IMR-90 (cell line): Measurements from ENCODE around the gene AP3D1. TPM values are rescaled to one million over a fixed set of nuclear protein-coding genes. Genes with fewer than 3 reads are reported as not detected.

Experiments used
- ATAC-seq: fragments of 200-7000 bp; cut with Tn5 transposase; 2 replicates; pipeline ENCODE4 v1.9.1; 2020; ENCODE audit warnings: low read depth, mild to moderate bottlenecking, moderate library complexity
- BruUV-seq: library from RNA; stranded (reverse); fragments of 400-500 nt; replicated peaks from 2 replicates; lab custom pipeline; 2021; lab: Mats Ljungman, UMichigan
- CTCF ChIA-PET: fragments of 300-600 bp; formaldehyde crosslinking; extraction: SDS; loops from one replicate; lab custom pipeline; 2021; ENCODE audit warnings: antibody characterized with exemption; lab: Yijun Ruan, JAX
- POLR2A ChIA-PET: fragments of 300-600 bp; sonication (Branson Sonifier 250); formaldehyde crosslinking; loops from one replicate; lab custom pipeline; 2022; ENCODE audit warnings: antibody characterized with exemption; ENCODE audit not compliant: unreplicated experiment; lab: Charles Lee
- DNase-seq: peaks from one replicate; pipeline ENCODE4 v3.0.0; 2013
- H2AFZ ChIP-seq: replicated peaks from 2 replicates; pipeline ENCODE3; 2013; ENCODE audit warnings: low read length, mild to moderate bottlenecking; ENCODE audit not compliant: poor library complexity
- H2AK5ac ChIP-seq: 2 replicates; pipeline ENCODE4 v1.6.1; 2013; ENCODE audit warnings: low read depth, low read length, inconsistent platforms
- H2AK9ac ChIP-seq: replicated peaks from 2 replicates; pipeline ENCODE3; 2013; ENCODE audit warnings: mild to moderate bottlenecking, low read depth, low read length, moderate library complexity; ENCODE audit not compliant: poor library complexity
- H2BK120ac ChIP-seq: 2 replicates; pipeline ENCODE4 v1.6.1; 2013; ENCODE audit warnings: low read depth, low read length, inconsistent platforms
- H2BK15ac ChIP-seq: 3 replicates; pipeline ENCODE4 v1.6.1; 2013; ENCODE audit warnings: low read depth, low read length, inconsistent platforms
- H2BK20ac ChIP-seq: 2 replicates; pipeline ENCODE4 v1.6.1; 2013; ENCODE audit warnings: low read depth, mild to moderate bottlenecking, inconsistent platforms, low read length, moderate library complexity
- H2BK5ac ChIP-seq: 2 replicates; pipeline ENCODE4 v1.6.1; 2013; ENCODE audit warnings: mild to moderate bottlenecking, low read depth, low read length, inconsistent platforms; ENCODE audit not compliant: poor library complexity, severe bottlenecking
- H3K14ac ChIP-seq: replicated peaks from 2 replicates; pipeline ENCODE4 v1.6.1; 2013; ENCODE audit warnings: low read depth, low read length, inconsistent platforms
- H3K18ac ChIP-seq: 2 replicates; pipeline ENCODE4 v1.6.1; 2013; ENCODE audit warnings: low read depth, low read length, control low read depth
- H3K23ac ChIP-seq: 2 replicates; pipeline ENCODE4 v1.6.1; 2013; ENCODE audit warnings: low read depth, low read length, inconsistent platforms
- H3K27ac ChIP-seq: 2 replicates; pipeline ENCODE4 v1.5.1; 2013; ENCODE audit warnings: mild to moderate bottlenecking, control low read depth, low read length; ENCODE audit not compliant: insufficient read depth
- H3K27me3 ChIP-seq: 2 replicates; pipeline ENCODE4 v1.6.1; 2013; ENCODE audit warnings: low read length; ENCODE audit not compliant: control insufficient read depth, insufficient read depth
- H3K36me3 ChIP-seq: 2 replicates; pipeline ENCODE4 v1.6.1; 2013; ENCODE audit warnings: low read length, mixed read lengths; ENCODE audit not compliant: control insufficient read depth, insufficient read depth
- H3K4ac ChIP-seq: 2 replicates; pipeline ENCODE4 v1.6.1; 2013; ENCODE audit warnings: low read depth, low read length, inconsistent platforms
- H3K4me1 ChIP-seq: 2 replicates; pipeline ENCODE4 v1.6.1; 2013; ENCODE audit warnings: low read length, mixed read lengths; ENCODE audit not compliant: control insufficient read depth, insufficient read depth
- H3K4me2 ChIP-seq: 2 replicates; pipeline ENCODE4 v1.6.1; 2013; ENCODE audit warnings: low read depth, mild to moderate bottlenecking, control low read depth, low read length, moderate library complexity
- H3K4me3 ChIP-seq: 2 replicates; pipeline ENCODE4 v1.5.1; 2013; ENCODE audit warnings: low read depth, mild to moderate bottlenecking, control low read depth, low read length, moderate library complexity; ENCODE audit not compliant: insufficient read depth
- H3K56ac ChIP-seq: 2 replicates; pipeline ENCODE4 v1.6.1; 2013; ENCODE audit warnings: low read length, inconsistent platforms; ENCODE audit not compliant: insufficient read depth; ENCODE audit errors: extremely low read depth
- H3K79me1 ChIP-seq, 2 experiments: 2 replicates each; pipeline ENCODE4 v1.6.1; 2013; ENCODE audit warnings: low read length in 2 of 2, inconsistent platforms in 1 of 2, low read depth in 1 of 2
- H3K9ac ChIP-seq: 2 replicates; pipeline ENCODE4 v1.6.1; 2013; ENCODE audit warnings: low read depth, low read length, control low read depth
- H3K9me1 ChIP-seq: 2 replicates; pipeline ENCODE4 v1.6.1; 2013; ENCODE audit warnings: low read length, inconsistent platforms; ENCODE audit not compliant: insufficient read depth
- H3K9me3 ChIP-seq: 2 replicates; pipeline ENCODE4 v1.6.1; 2013; ENCODE audit warnings: low read length; ENCODE audit not compliant: control insufficient read depth, insufficient read depth
- H4K20me1 ChIP-seq: 2 replicates; pipeline ENCODE4 v1.6.1; 2013; ENCODE audit warnings: low read length, inconsistent platforms; ENCODE audit not compliant: insufficient read depth
- H4K5ac ChIP-seq: 2 replicates; pipeline ENCODE4 v1.6.1; 2013; ENCODE audit warnings: mild to moderate bottlenecking, low read depth, low read length, control low read depth
- H4K8ac ChIP-seq, 2 experiments: 2 replicates each; pipeline ENCODE4 v1.6.1; 2013; ENCODE audit warnings: low read depth in 2 of 2, low read length in 2 of 2, control low read depth in 1 of 2, inconsistent platforms in 1 of 2
- H4K91ac ChIP-seq: 2 replicates; pipeline ENCODE4 v1.6.1; 2013; ENCODE audit warnings: low read depth, low read length, inconsistent platforms; ENCODE audit not compliant: insufficient read depth
- MAZ ChIP-seq: IDR thresholded peaks from 2 replicates; pipeline ENCODE4 v1.6.1; 2012; ENCODE audit warnings: low read depth, mild to moderate bottlenecking, low read length, improper control_type of control experiment, moderate library complexity, borderline replicate concordance
- RFX5 ChIP-seq: IDR thresholded peaks from 2 replicates; pipeline ENCODE4 v1.8.0; 2012; ENCODE audit warnings: low read depth, mild to moderate bottlenecking, low read length, moderate library complexity
- WGBS, 2 experiments: methylation state at CpG; one replicate each; pipeline versions ENCODE4 v1.1.5 to v1.1.7; 2013; ENCODE audit warnings: missing lambda C conversion rate in 2 of 2; ENCODE audit not compliant: insufficient read length in 1 of 2; ENCODE audit errors: extremely low coverage in 2 of 2; 5-methylcytosine and 5-hydroxymethylcytosine counted together
- dilution Hi-C: fragments of 300-500 bp; cut with HindIII; formaldehyde crosslinking; loops from one replicate; pipeline ENCODE4 v1.14.3; 2018; ENCODE audit warnings: low sequenced_read_pairs; ENCODE audit not compliant: unreplicated experiment
- in situ Hi-C: fragments of 300-500 bp; cut with MboI; formaldehyde crosslinking; loops from 3 replicates; pipeline ENCODE4 v1.14.3; 2019; ENCODE audit warnings: low sequenced_read_pairs, inconsistent platforms, mixed read lengths
- intact Hi-C: fragments of 100-400 bp; cut with micrococcal nuclease; formaldehyde crosslinking; loops from 2 replicates; pipeline ENCODE4 v1.10.0; 2022
- polyA plus RNA-seq, 3 experiments: library from polyadenylated mRNA; depleted of rRNA; stranded (reverse); fragments of >200 nt; gene quantifications; 2 replicates each; pipeline ENCODE4 v1.2.3, GENCODE V29; 2012; ENCODE audit warnings: low replicate concordance in 1 of 3
- total RNA-seq: library from RNA; depleted of rRNA; stranded (reverse); fragments of >200 nt; gene quantifications from 2 replicates; pipeline ENCODE4 v1.2.3, GENCODE V29; 2012

The AP3D1 gene
- total and polyA plus RNA-seq, 2 of the 4 experiments (the other 2 are of a cell fraction): 75.3 to 129 TPM

DNA sequence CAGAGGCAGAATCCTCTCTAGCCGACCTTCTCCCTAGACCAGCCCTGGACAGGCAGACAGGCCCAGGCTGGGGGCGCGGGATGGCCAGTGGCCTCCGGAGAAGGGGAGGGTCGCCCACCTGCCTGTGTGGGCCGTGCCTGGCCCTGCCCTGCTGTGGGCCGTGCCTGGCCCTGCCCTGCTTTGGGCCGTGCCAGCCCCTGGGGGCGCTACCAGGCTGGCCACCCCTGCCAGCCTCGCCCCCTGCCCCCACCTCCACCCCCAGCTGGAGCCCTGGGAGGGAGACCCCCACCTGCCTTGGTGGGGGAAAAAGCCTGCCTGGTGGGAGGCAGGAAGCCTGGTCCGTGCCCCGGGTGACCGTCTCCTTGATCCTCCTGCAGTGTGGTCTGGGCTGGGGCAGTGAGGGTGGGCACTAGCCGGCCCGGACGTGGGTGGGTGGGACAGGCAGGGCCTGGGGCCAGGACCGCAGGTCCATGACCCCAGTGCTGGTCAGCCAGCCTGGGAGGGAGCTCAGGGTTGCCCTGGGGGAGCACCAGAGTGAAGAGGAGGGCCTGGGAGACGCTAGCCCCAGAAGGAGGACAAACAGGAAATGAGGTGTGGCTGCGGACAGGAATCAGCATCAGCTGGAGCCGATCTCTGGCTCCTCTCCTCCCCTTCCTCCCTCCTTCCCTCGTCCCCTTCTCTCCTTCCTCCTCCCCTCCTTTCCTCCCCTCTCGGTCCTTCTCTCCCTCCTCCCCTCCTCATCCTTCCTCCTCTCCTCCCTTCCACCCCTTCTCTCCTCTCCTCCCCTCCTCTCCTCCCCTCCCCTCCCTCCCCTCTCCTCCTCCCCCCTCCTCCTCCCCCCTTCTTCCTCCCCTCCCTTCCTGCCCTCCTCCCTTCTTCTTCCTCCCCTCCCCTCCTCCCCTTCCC is 95.2 kb downstream of the AP3D1 start:
- no peaks in the 10 kb centered on the region for H3K36me3 ChIP-seq
- ChIA-PET CTCF (no interaction called here), POLR2A (no interaction called here)
- TF ChIP-seq MAZ (peak; percentile 54; the same call in 1 of the 2 replicates), RFX5 (no peak)
- dilution Hi-C loops (no loop called here), intact Hi-C loops (no loop called here), in situ Hi-C loops (no loop called here)
- peak overlapping the region; percentile 62 for H3K23ac ChIP-seq
- peak overlapping the region; percentile 88 for H3K14ac ChIP-seq
- H3K4me3 ChIP-seq: no peak overlapping the region
- peaks cover 32% of the 10 kb centered on the region for H3K4me1 ChIP-seq
- H2BK15ac ChIP-seq: peak overlapping the region; percentile 87; the same call in 2 of the 3 replicates
- H4K5ac ChIP-seq: peak overlapping the region; percentile 65
- H2AK9ac ChIP-seq: peak overlapping the region; percentile 48
- H3K79me1 ChIP-seq: peaks cover 5 to 36% of the 10 kb centered on the region in 2 experiments; a peak in 3 of 4 replicates
- H4K91ac ChIP-seq: peak overlapping the region; percentile 96
- H2BK5ac ChIP-seq: peak overlapping the region; percentile 80
- H3K9me1 ChIP-seq: peaks cover 12% of the 10 kb centered on the region
- H2BK20ac ChIP-seq: peak overlapping the region; percentile 74; the same call in 1 of the 2 replicates
- peak overlapping the region; percentile 81 for H3K18ac ChIP-seq
- peak overlapping the region; percentile 83 for H2BK120ac ChIP-seq
- peak overlapping the region; percentile 16; the same call in 1 of the 2 replicates for H3K56ac ChIP-seq
- peak; percentile 28 for ATAC-seq
- peak overlapping the region; percentile 97 for H2AK5ac ChIP-seq
- no peaks in the 10 kb centered on the region for H4K20me1 ChIP-seq
- DNase-seq: peak; percentile 64
- H4K8ac ChIP-seq: peak overlapping the region; percentile 87 to 99
- no peaks in the 10 kb centered on the region for H3K27me3 ChIP-seq
- peak overlapping the region; percentile 65 for H3K9ac ChIP-seq
- H3K4me2 ChIP-seq: peak overlapping the region; percentile 25
- peak overlapping the region; percentile 82 for H3K27ac ChIP-seq
- peak overlapping the region; percentile 95 for H2AFZ ChIP-seq
- no TSS peak for BruUV-seq
- 7% methylated on average over 7 of the region's 22 CpGs; no CpG with 5 or more reads in 1 of the 2 experiments for WGBS, 2 experiments
- no peaks in the 10 kb centered on the region for H3K9me3 ChIP-seq
- H3K4ac ChIP-seq: peak overlapping the region; percentile 97
